Stimulated activated CD4-positive, alpha-beta T cell treated with anti-CD3 and anti-CD28 coated beads, Interleukin-2, amount 100 ng/mL, for 4 hours (primary cell): ENCODE data around the gene TRAF2.

ENCODE experiments used
- DNase-seq: peaks from one replicate; pipeline ENCODE4 v3.0.0-alpha.2; 2020; ENCODE audit warnings: low read depth

Gene TRAF2

GRCh38 chr9:136949817-136950655 is 63.7 kb downstream of the TRAF2 start:
- DNase-seq: peak; percentile 93

GRCh38 chr9:136950656-136951276 is 64.5 kb downstream of the TRAF2 start:
- DNase-seq: no peak

DNA sequence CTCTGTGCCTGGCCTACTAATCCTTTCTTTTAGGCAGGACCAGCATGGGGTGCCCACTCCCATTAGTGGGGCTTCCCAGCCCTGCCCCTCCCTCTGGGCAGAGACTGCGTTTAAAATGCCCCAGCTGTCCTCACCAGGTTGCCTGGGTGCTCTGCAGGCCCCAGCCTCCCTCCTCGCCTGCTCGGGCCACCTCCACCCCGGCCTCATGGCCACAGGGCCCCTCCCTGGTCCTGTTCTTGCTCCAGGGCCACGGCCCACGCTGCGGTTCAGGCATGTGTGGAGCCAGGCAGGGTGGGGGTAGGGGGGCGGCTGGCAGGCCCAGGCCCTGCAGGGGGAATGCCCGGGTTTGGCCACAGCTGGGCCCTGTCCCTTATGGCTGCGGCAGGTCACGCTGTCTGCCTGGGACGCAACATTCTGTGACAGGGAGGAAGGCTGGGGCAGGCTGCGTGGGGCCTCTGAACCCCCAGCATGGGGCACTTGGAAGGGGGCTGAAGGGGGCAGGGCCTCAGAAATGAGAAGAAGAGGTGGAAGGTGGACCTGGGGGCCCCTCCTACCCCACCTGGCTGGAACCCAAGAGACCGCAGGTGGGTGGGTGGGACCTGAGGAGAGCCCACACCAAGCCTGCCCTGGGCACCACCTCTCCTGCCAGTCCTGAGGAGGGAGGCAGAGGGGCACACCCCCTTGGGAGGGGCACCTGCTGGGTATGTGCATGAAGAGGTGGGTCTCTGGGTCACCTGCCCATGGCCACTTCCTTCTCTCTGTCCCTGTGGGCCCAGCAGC is 65.4 kb downstream of the TRAF2 start, which contains the start of gene LCN12:
TSS of gene LCN12 (plus strand) at position 733 of the 780 bp plus-strand sequence. CDS start 55 bp downstream, outside the sequence.
- no peak for DNase-seq

- no peak for DNase-seq
Observed at GRCh38 chr9:136952321-136952850, 66.1 kb downstream of the TRAF2 start.

GRCh38 chr9:136952876-136953770 is 66.8 kb downstream of the TRAF2 start:
- no peak for DNase-seq

- DNase-seq: no peak
Observed at GRCh38 chr9:136953771-136954269, 67.5 kb downstream of the TRAF2 start.

GRCh38 chr9:136954270-136955083 is 68.2 kb downstream of the TRAF2 start:
- no peak for DNase-seq

- no peak for DNase-seq
Observed at GRCh38 chr9:136955202-136955942, 69.1 kb downstream of the TRAF2 start.

DNA sequence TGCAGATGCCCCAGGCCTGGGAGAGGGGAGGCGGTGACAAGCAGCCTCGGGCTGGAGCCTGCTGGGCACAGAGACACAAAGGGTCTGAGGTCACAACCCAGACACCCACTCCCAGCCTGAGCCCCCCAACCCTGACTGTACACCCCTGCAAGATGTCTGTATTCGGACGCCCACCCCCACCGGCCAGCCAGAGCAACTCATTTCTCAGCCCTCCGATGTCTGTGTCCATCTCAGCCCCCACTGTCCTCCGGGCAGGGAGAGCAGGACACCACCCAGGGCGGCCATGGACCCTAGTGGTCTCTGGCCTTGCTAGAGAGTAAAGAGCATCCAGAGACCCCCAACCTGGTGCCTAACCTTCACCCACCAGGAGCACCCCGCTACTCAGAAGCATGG is 69.6 kb downstream of the TRAF2 start:
- DNase-seq: no peak

- DNase-seq: no peak
Observed at GRCh38 chr9:136956604-136957003, 70.3 kb downstream of the TRAF2 start.

DNA sequence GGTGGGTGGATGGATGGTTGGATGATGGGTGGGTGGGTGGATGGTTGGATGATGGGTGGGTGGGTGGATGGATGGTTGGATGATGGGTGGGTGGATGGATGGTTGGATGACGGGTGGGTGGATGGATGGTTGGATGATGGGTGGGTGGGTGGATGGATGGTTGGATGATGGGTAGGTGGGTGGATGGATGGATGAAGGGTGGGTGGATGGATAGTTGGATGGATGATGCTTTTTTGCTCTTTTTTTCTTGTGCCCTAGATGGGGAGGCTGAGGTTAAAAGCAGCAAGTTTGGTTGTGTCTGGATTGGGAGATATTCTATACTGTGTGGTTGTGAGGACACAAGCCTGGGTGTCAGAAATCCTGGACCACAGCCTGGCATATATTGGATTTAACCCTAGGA is 71.1 kb downstream of the TRAF2 start:
- no peak for DNase-seq

- DNase-seq: no peak
Observed at GRCh38 chr9:136957901-136958300, 71.6 kb downstream of the TRAF2 start.

GRCh38 chr9:136958473-136958872 is 72.2 kb downstream of the TRAF2 start:
- DNase-seq: no peak

DNA sequence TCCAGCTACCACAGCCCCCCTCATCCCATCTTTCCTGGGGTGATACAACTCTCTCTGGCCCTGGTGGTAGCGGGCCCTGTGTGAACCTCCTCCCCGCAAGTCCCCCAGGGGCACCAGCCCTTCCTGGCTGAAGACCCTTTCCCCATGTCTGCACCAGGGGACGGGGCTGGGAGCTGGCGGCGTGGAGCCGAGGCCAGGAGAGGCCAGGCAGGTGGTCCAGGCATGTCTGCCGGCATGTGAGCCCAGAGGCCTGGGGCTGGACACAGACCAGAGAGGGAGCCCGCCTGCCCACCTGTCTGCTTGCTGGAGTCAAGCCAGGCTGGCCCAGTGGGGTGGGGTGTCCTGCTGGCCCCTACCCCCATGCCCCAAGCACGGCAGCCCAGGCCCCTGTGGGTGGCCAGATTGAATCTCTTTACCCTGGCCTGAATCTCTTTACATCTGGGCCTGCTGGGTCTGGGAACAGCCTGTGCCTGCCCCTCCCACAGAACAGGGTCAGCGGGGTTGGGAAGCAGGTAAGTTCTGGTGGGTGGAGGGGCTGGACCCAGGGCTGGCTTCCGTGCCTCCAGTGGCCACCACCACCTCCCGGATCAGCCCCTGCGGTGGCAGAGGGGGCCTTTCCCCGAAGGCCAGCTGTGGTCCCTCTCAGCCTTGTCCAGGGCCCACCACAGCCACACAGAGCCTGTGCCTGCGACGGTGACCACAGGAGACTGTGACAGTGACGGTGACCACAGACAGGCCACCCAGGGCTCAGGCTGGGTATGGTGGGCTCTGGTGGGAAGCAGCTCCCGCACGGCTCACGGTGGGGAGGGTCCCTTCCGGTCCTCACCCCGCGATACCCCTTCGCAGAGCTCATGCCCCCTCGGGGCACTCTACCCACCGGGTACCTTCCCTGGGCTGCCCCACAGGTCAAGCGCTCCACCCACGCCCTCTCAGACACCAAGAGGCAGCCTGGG is 72.9 kb downstream of the TRAF2 start:
- DNase-seq: no peak

DNA sequence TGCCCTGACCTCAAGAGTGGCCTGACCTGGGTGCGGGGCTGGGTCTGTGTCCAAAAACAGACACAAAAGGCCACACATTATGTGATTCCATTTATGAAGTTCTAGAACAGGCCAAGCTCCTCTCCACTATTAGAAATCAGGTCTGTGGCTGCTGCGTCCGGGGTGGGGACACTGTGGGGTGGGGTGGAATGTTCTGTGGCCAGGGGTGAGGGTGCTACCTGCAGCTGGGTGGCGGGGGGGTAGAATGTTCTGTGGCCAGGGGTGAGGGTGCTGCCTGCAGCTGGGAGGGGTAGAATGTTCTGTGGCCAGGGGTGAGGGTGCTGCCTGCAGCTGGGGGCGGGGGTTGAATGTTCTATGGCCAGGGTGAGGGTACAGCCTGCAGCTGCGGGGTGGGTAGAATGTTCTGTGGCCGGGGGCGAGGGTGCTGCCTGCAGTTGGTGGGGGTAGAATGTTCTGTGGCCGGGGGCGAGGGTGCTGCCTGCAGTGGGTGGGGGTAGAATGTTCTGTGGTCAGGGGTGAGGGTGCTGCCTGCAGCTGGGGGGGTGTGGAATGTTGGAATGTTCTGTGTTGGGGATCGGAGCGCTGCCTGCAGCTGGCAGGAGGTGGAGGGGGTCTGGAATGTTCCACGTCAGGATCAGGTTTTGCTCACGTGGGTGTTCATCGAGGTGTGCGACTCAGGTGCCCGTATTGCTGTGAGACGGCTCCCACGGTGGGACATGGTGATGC is 74.1 kb downstream of the TRAF2 start:
- DNase-seq: no peak

DNA sequence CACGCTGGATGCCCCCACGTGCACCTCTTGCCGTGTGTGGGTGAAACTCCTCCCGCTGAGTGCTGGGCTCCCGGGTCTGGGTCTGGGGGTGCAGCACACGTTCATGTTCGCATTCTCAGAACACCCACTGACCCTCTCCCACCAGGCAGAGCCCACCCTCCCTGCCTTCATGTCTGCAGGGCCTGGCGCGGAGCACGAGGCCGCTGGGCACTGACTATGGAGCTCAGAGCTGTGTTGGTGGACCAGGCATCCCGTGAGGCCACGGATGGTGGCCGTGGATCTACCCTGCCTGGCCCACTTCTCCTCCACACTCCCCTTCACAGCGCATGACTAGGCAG is 74.6 kb downstream of the TRAF2 start:
- DNase-seq: no peak

DNA sequence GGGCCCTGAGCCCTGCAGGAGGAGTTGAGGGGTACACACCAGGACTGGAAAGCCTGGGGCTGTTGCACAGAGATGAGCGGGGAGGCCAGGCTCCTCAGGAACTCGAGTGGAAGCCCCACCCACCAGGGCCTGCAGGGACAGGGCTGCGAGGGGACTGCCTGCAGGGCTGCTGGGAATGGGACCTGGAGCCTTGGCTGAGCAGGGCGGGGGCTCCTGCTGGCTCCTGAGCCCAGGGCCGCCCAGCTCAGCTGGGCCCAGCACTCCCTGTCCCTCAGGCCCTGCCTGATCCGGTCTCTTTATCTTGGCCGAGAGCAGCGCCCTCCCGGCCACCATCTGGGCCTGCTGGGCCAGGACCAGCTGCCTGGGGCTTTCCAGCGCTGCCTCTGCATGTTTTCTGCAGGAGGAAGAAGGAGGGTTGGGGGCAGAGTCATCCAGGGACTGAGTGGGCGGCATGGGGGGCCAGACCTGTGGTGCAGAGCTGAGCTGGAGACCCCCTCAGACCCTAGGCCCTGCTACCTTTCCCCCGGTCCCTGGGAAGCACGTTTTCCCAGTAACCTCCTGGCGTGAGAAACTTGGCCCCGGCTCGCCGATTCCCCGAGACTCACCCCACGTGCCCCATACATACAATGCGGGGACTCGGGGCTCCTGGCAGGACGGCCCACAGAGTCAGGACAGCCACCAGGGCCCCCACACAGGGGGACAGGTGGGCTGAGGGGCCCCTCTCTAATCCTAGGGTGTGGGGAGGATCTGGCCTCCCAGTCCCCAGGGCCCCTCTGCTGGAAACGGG is 75.2 kb downstream of the TRAF2 start:
- no peak for DNase-seq
